ENCODE results near the gene CNTN1. TPM values are rescaled to one million over a fixed set of nuclear protein-coding genes. Genes with fewer than 3 reads are reported as not detected.

CNTN1 gene
- total and polyA plus RNA-seq, 9 of the 15 experiments (the other 6 are each of a cell fraction or from before 2014, with no cell fraction given) = 0.16 TPM; not detected in 8

DNA sequence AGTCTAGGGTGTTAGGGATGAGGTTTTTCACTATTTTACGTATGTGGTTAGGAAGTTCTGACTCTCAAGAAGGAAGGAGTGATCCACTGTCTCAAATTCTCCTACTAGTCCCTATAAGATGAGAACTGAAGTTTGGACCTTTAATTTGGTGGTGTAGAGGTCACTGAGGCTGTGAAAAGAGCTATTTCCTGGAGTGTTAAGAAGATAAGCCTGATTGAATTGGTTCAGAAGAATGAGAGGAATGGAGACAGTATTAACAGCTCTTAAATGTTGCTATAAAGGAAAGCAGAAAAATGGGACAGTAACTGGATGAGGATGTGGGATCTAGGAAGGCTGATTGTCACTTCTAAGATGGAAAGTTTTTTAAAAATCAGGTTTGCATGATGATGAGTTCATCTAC, 57.6 kb downstream of the CNTN1 start:
- BruUV-seq (replicated peaks) = no TSS peak
- in situ Hi-C loops (cut with MboI) (no loop called here), intact Hi-C loops (cut with micrococcal nuclease) (no loop called here)
- no peak for DNase-seq (ENCODE audit: extremely low read depth in 1 of 4, low spot score in 3 of 4)
- Histone ChIP-seq H3K27ac (ENCODE audit: extremely low read depth, low read depth, low read length) (no peak overlapping the region), H3K9ac (ENCODE audit: insufficient read depth in 1 of 2, low read depth in 2 of 2, low read length in 2 of 2) (no peak overlapping the region), H3K27me3 (ENCODE audit: control insufficient read depth in 2 of 2, insufficient read depth in 2 of 2, low read length in 2 of 2) (no peaks in the 10 kb centered on the region), H3K9me1 (ENCODE audit: control insufficient read depth, insufficient read depth, low read length) (no peaks in the 10 kb centered on the region), H3K4me2 (ENCODE audit: insufficient read depth, low read length) (no peak overlapping the region), H3K36me3 (ENCODE audit: control insufficient read depth, insufficient read depth, low read length) (no peaks in the 10 kb centered on the region), H2AFZ (ENCODE audit: low read depth, low read length) (no peak overlapping the region), H3K79me2 (ENCODE audit: control insufficient read depth, insufficient read depth, low read length) (no peaks in the 10 kb centered on the region), H3K4me3 (no peak overlapping the region), H4K20me1 (replicated peaks; ENCODE audit: control insufficient read depth, insufficient read depth, low read length) (no peaks in the 10 kb centered on the region), H3K9me3 (replicated peaks; ENCODE audit: control insufficient read depth, insufficient read depth, low read depth, low read length) (no peaks in the 10 kb centered on the region), H3K4me1 (replicated peaks in 1 of 2; ENCODE audit: control insufficient read depth in 2 of 2, insufficient read depth in 2 of 2, low read length in 2 of 2) (no peaks in the 10 kb centered on the region)
- TF ChIP-seq POLR2AphosphoS5 (IDR thresholded peaks at IDR 0.05; ENCODE audit: control insufficient read depth, insufficient read depth, low read depth, low read length) (no peak), ZNF174 (CRISPR knock-in tag; IDR thresholded peaks at IDR 0.05) (no peak), RFX7 (CRISPR knock-in tag; IDR thresholded peaks at IDR 0.05) (no peak), YY1 (IDR thresholded peaks at IDR 0.05; ENCODE audit: borderline replicate concordance in 1 of 3, control insufficient read depth in 1 of 3, extremely low read depth in 1 of 3, insufficient read depth in 3 of 3, insufficient read length in 1 of 3, insufficient replicate concordance in 2 of 3, low read depth in 1 of 3, low read length in 2 of 3) (no peak), ZKSCAN8 (CRISPR knock-in tag; IDR thresholded peaks at IDR 0.05) (no peak), ILK (tag; IDR thresholded peaks at IDR 0.05; ENCODE audit: borderline replicate concordance, low read depth) (no peak), LARP7 (IDR thresholded peaks at IDR 0.05) (no peak), ILF3 (IDR thresholded peaks at IDR 0.05; ENCODE audit: borderline replicate concordance) (no peak), ETS2 (tag; IDR thresholded peaks at IDR 0.05; ENCODE audit: borderline replicate concordance, poor library complexity, severe bottlenecking) (no peak), NFXL1 (CRISPR knock-in tag; IDR thresholded peaks at IDR 0.05) (no peak), PPARD (CRISPR knock-in tag; IDR thresholded peaks at IDR 0.05) (no peak), FOXK2 (conservative IDR thresholded peaks at IDR 0.05 in 1 of 2, IDR thresholded peaks at IDR 0.05 in 1 of 2; ENCODE audit: low read depth in 2 of 2) (no peak), EWSR1 (IDR thresholded peaks at IDR 0.05; ENCODE audit: borderline replicate concordance, low read depth, partially characterized antibody) (no peak)
- TF ChIP-seq, protein P1, sequence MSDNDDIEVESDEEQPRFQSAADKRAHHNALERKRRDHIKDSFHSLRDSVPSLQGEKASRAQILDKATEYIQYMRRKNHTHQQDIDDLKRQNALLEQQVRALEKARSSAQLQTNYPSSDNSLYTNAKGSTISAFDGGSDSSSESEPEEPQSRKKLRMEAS (CRISPR knock-in tag; IDR thresholded peaks at IDR 0.05) = no peak
- FAIRE-seq = no peak
- ATAC-seq = no peak
- CTCF ChIA-PET (ENCODE audit: low intra/inter-chr PET ratio) = no interaction called here
- POLR2A ChIA-PET = no interaction called here
- 0% methylated on average over 1 of the region's 1 CpG for WGBS (ENCODE audit: insufficient coverage, low coverage, missing lambda C conversion rate)
